ENCODE results near the gene SMIM27.

The SMIM27 gene

DNA sequence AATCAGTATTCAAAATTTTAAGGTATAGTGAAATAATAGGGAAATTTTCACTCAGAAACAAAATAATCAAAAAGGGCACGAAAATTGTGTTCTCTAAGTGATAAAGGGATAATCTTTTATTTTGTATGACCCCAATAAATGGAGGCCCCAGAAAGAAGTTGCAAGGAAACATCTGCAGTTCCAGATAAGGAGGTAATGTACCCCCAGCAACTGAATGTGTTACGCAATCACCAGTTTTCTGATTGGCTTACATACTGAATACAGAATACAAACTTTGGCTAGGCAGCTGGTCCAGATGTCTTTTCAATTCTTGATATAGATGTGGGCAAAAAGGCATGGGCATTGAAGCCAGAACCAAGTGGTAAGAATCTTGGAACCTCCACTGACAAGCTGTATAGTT is 2.0 kb downstream of the SMIM27 start:
- no peak for DNase-seq (ENCODE audit: low read depth)
- H3K4me3 ChIP-seq (ENCODE audit: control insufficient read depth, low read depth, low read length): no peak overlapping the region
- TF ChIP-seq, protein P1, sequence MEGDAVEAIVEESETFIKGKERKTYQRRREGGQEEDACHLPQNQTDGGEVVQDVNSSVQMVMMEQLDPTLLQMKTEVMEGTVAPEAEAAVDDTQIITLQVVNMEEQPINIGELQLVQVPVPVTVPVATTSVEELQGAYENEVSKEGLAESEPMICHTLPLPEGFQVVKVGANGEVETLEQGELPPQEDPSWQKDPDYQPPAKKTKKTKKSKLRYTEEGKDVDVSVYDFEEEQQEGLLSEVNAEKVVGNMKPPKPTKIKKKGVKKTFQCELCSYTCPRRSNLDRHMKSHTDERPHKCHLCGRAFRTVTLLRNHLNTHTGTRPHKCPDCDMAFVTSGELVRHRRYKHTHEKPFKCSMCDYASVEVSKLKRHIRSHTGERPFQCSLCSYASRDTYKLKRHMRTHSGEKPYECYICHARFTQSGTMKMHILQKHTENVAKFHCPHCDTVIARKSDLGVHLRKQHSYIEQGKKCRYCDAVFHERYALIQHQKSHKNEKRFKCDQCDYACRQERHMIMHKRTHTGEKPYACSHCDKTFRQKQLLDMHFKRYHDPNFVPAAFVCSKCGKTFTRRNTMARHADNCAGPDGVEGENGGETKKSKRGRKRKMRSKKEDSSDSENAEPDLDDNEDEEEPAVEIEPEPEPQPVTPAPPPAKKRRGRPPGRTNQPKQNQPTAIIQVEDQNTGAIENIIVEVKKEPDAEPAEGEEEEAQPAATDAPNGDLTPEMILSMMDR (IDR thresholded peaks at IDR 0.05; ENCODE audit: control insufficient read depth, insufficient read depth, low read depth, low read length, missing control alignments): no peak

GRCh38 chr9:32554591-32554990 is 2.5 kb downstream of the SMIM27 start:
- H3K4me3 ChIP-seq (ENCODE audit: control insufficient read depth, low read depth, low read length): no peak overlapping the region
- TF ChIP-seq, protein P1 (IDR thresholded peaks at IDR 0.05; ENCODE audit: control insufficient read depth, insufficient read depth, low read depth, low read length, missing control alignments): no peak
- DNase-seq (ENCODE audit: low read depth): no peak

- no peak overlapping the region for H3K4me3 ChIP-seq (ENCODE audit: control insufficient read depth, low read depth, low read length)
- no peak for DNase-seq (ENCODE audit: low read depth)
- TF ChIP-seq, protein P1 (IDR thresholded peaks at IDR 0.05; ENCODE audit: control insufficient read depth, insufficient read depth, low read depth, low read length, missing control alignments): no peak
Observed at GRCh38 chr9:32558408-32558934, 6.3 kb downstream of the SMIM27 start.

- TF ChIP-seq, protein P1 (IDR thresholded peaks at IDR 0.05; ENCODE audit: control insufficient read depth, insufficient read depth, low read depth, low read length, missing control alignments): no peak
- no peak for DNase-seq (ENCODE audit: low read depth)
Observed at GRCh38 chr9:32565967-32566366, 13.8 kb downstream of the SMIM27 start.

GRCh38 chr9:32566770-32567169 is 14.6 kb downstream of the SMIM27 start:
- no peak for DNase-seq (ENCODE audit: low read depth)
- TF ChIP-seq, protein P1 (IDR thresholded peaks at IDR 0.05; ENCODE audit: control insufficient read depth, insufficient read depth, low read depth, low read length, missing control alignments): no peak
- no peak overlapping the region for H3K4me3 ChIP-seq (ENCODE audit: control insufficient read depth, low read depth, low read length)

More at GRCh38 chr9:32565967-32566366, 13.8 kb downstream of the SMIM27 start:
- no peak overlapping the region for H3K4me3 ChIP-seq (ENCODE audit: control insufficient read depth, low read depth, low read length)

DNA sequence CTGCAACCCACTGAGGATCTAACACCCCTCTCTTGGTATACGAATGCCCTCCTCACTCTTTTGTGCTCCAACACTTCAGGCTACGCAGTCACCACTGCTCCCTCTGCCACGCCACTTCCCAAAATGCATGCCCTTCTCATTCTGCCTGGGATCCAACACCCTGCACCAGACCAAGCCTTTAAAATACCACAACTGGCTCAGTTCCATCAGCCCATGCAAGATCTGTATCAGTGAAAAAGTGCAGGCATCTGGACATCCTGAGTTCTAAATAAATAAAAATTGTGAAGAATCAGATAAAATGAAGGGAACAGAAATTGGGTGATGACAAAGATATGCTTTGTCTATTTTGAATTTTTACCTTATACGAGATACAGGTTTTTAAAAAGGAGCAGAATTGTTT is 18.1 kb downstream of the SMIM27 start:
- TF ChIP-seq, protein P1 (IDR thresholded peaks at IDR 0.05; ENCODE audit: control insufficient read depth, insufficient read depth, low read depth, low read length, missing control alignments): no peak
- H3K4me3 ChIP-seq (ENCODE audit: control insufficient read depth, low read depth, low read length): no peak overlapping the region
- no peak for DNase-seq (ENCODE audit: low read depth)
